Neural progenitor cell (in vitro differentiated cells): ENCODE results near the gene GNB4. TPM values are rescaled to one million over a fixed set of nuclear protein-coding genes. Genes with fewer than 3 reads are reported as not detected.

Experiments
- DNase-seq: peaks from one replicate; pipeline ENCODE4 v3.0.0-alpha.2; 2016; ENCODE audit warnings: low spot score
- H2AFZ ChIP-seq: fragments of 200-600 bp; sonication (generic); replicated peaks from 2 replicates; pipeline ENCODE4 v1.6.1; 2016; ENCODE audit warnings: antibody characterized with exemption
- H3F3A ChIP-seq: fragments of 200-600 bp; sonication (generic); 2 replicates; pipeline ENCODE4 v1.6.1; 2016; ENCODE audit warnings: antibody characterized with exemption, low read depth
- H3K27ac ChIP-seq: fragments of 200-600 bp; sonication (generic); 2 replicates; pipeline ENCODE4 v1.5.1; 2016; ENCODE audit warnings: mild to moderate bottlenecking
- H3K27me3 ChIP-seq: fragments of 200-600 bp; sonication (generic); 2 replicates; pipeline ENCODE4 v1.6.1; 2016; ENCODE audit warnings: mild to moderate bottlenecking, moderate library complexity
- H3K36me3 ChIP-seq: fragments of 200-600 bp; sonication (generic); 2 replicates; pipeline ENCODE4 v1.5.1; 2016
- H3K4me1 ChIP-seq: fragments of 200-600 bp; sonication (generic); 2 replicates; pipeline ENCODE4 v1.6.1; 2016; ENCODE audit warnings: mixed run types
- H3K4me2 ChIP-seq: fragments of 200-600 bp; sonication (generic); 2 replicates; pipeline ENCODE4 v1.6.1; 2016
- H3K4me3 ChIP-seq: fragments of 200-600 bp; sonication (generic); 2 replicates; pipeline ENCODE4 v1.5.1; 2016
- H3K79me2 ChIP-seq: fragments of 200-600 bp; sonication (generic); 2 replicates; pipeline ENCODE4 v1.6.1; 2016; ENCODE audit warnings: low read depth
- H3K9ac ChIP-seq: fragments of 200-600 bp; sonication (generic); 2 replicates; pipeline ENCODE4 v1.6.1; 2016
- H3K9me3 ChIP-seq: fragments of 200-600 bp; sonication (generic); 2 replicates; pipeline ENCODE4 v1.5.1; 2016; ENCODE audit warnings: low read depth
- H4K20me1 ChIP-seq: fragments of 200-600 bp; sonication (generic); 2 replicates; pipeline ENCODE4 v1.6.1; 2016; ENCODE audit warnings: low read depth
- H3K27ac Mint-ChIP-seq: 3 replicates; pipeline ENCODE4 v1.8.0; 2021; ENCODE audit warnings: mixed read lengths
- H3K27me3 Mint-ChIP-seq: 2 replicates; pipeline ENCODE4 v1.8.0; 2022; ENCODE audit warnings: low read depth, mild to moderate bottlenecking, inconsistent platforms, moderate library complexity, mixed read lengths; ENCODE audit not compliant: insufficient read depth
- H3K36me3 Mint-ChIP-seq: 3 replicates; pipeline ENCODE4 v1.8.0; 2021; ENCODE audit warnings: mixed read lengths
- H3K4me1 Mint-ChIP-seq: 3 replicates; pipeline ENCODE4 v1.8.0; 2021; ENCODE audit warnings: mixed read lengths
- H3K4me3 Mint-ChIP-seq: 3 replicates; pipeline ENCODE4 v1.8.0; 2021; ENCODE audit warnings: mild to moderate bottlenecking, moderate library complexity, mixed read lengths
- H3K9me3 Mint-ChIP-seq: 3 replicates; pipeline ENCODE4 v1.8.0; 2020; ENCODE audit warnings: mixed read lengths
- EZH2 ChIP-seq: fragments of 200-600 bp; sonication (generic); IDR thresholded peaks from 2 replicates; pipeline ENCODE4 v1.6.1; 2017; ENCODE audit warnings: antibody characterized with exemption, mild to moderate bottlenecking, moderate library complexity
- EZH2phosphoT487 ChIP-seq: fragments of 200-600 bp; sonication (generic); IDR thresholded peaks from 2 replicates; pipeline ENCODE4 v1.6.1; 2017; ENCODE audit warnings: antibody characterized with exemption
- total RNA-seq: library from RNA; depleted of rRNA; stranded (reverse); fragments of >200 nt; gene quantifications from 2 replicates; pipeline ENCODE4 v1.2.3, GENCODE V29; 2015; ENCODE audit warnings: low replicate concordance
- TF ChIP-seq, protein P1 (sequence below): fragments of 200-600 bp; sonication (generic); IDR thresholded peaks from 2 replicates; pipeline ENCODE4 v1.5.1; 2017; ENCODE audit warnings: antibody characterized with exemption, mild to moderate bottlenecking

Gene GNB4
- total RNA-seq, 1 donor from 2014 or later: 74.6 TPM

DNA sequence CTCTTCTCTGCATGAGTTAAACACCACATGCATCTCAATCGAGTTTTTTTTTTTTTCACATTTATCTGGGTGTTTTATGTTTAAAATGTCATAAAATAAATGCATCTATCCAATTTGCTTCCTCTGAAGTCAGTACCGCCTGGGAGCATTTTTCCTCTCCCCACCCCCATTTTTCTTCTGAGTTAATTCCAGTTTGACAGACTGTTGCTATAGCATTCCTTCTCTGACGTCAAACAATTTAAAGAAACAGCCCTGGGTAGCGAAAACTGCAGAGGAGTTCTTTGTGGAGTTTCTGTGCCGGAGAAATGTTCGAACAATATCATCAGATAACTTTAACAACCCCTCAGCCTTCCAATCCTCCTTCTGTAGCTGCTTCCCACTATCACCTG is 900 bp upstream of the GNB4 start:
- Histone ChIP-seq H3F3A (peaks cover 44% of the 10 kb centered on the region), H3K27ac (no peak overlapping the region), H3K79me2 (peaks cover 37% of the 10 kb centered on the region), H4K20me1 (peaks cover 4% of the 10 kb centered on the region), H3K4me3 (peak overlapping the region; percentile 92), H3K27me3 (no peaks in the 10 kb centered on the region), H2AFZ (no peak overlapping the region), H3K4me1 (peaks cover 36% of the 10 kb centered on the region), H3K36me3 (no peaks in the 10 kb centered on the region), H3K4me2 (peak overlapping the region; percentile 82), H3K9me3 (no peaks in the 10 kb centered on the region), H3K9ac (no peak overlapping the region)
- peak overlapping the region; percentile 93 for H3K4me3 Mint-ChIP-seq
- H3K27me3 Mint-ChIP-seq: peaks cover 11% of the 10 kb centered on the region
- no peak for DNase-seq
- H3K27ac Mint-ChIP-seq: peak overlapping the region; percentile 2
- H3K9me3 Mint-ChIP-seq: no peaks in the 10 kb centered on the region
- H3K36me3 Mint-ChIP-seq: peaks cover 3% of the 10 kb centered on the region
- TF ChIP-seq EZH2: no peak
- TF ChIP-seq EZH2phosphoT487: no peak
- TF ChIP-seq, protein P1, sequence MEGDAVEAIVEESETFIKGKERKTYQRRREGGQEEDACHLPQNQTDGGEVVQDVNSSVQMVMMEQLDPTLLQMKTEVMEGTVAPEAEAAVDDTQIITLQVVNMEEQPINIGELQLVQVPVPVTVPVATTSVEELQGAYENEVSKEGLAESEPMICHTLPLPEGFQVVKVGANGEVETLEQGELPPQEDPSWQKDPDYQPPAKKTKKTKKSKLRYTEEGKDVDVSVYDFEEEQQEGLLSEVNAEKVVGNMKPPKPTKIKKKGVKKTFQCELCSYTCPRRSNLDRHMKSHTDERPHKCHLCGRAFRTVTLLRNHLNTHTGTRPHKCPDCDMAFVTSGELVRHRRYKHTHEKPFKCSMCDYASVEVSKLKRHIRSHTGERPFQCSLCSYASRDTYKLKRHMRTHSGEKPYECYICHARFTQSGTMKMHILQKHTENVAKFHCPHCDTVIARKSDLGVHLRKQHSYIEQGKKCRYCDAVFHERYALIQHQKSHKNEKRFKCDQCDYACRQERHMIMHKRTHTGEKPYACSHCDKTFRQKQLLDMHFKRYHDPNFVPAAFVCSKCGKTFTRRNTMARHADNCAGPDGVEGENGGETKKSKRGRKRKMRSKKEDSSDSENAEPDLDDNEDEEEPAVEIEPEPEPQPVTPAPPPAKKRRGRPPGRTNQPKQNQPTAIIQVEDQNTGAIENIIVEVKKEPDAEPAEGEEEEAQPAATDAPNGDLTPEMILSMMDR: no peak
- H3K4me1 Mint-ChIP-seq: peaks cover 46% of the 10 kb centered on the region

DNA sequence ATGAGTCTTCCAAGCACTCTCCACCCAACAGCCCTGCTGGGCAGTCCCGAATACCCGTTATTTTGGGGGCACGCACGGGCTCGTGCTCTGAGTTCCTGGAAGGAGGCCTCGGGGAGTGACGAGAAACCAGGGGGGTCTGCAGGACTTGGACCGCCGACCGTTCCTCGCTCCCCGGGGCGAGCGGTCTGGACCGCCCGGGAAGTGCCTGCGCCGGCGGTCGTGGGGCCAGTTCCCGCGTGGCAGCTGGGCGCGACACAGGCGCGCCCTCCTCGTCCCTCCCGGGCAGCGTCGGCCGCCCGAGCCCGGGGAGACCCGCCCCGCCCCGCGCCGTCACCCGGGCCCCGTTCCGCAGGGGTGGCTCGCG is 387 bp downstream of the GNB4 start:
- Mint-ChIP-seq H3K4me3 (peak overlapping the region; percentile 96), H3K4me1 (peaks cover 46% of the 10 kb centered on the region), H3K9me3 (no peaks in the 10 kb centered on the region), H3K36me3 (peaks cover 3% of the 10 kb centered on the region), H3K27me3 (peaks cover 11% of the 10 kb centered on the region), H3K27ac (peak overlapping the region; percentile 83)
- Histone ChIP-seq H3K27me3 (no peaks in the 10 kb centered on the region), H3K27ac (peak overlapping the region; percentile 17), H3K4me3 (peak overlapping the region; percentile 92), H3K9ac (no peak overlapping the region), H2AFZ (peak overlapping the region; percentile 91), H3K4me1 (peaks cover 39% of the 10 kb centered on the region), H4K20me1 (peaks cover 9% of the 10 kb centered on the region), H3K9me3 (no peaks in the 10 kb centered on the region), H3K79me2 (peaks cover 50% of the 10 kb centered on the region), H3F3A (peaks cover 44% of the 10 kb centered on the region), H3K4me2 (peak overlapping the region; percentile 82), H3K36me3 (no peaks in the 10 kb centered on the region)
- peak; percentile 45 for DNase-seq
- TF ChIP-seq EZH2 (no peak), EZH2phosphoT487 (no peak)
- TF ChIP-seq, protein P1: no peak

- Histone ChIP-seq H3K4me2 (peak overlapping the region; percentile 82), H2AFZ (peak overlapping the region; percentile 51), H3K27me3 (no peaks in the 10 kb centered on the region), H3K9me3 (no peaks in the 10 kb centered on the region), H4K20me1 (peaks cover 12% of the 10 kb centered on the region), H3K9ac (peak overlapping the region; percentile 9), H3F3A (peaks cover 44% of the 10 kb centered on the region), H3K36me3 (no peaks in the 10 kb centered on the region), H3K4me3 (peak overlapping the region; percentile 92), H3K27ac (no peak overlapping the region), H3K4me1 (peaks cover 39% of the 10 kb centered on the region), H3K79me2 (peaks cover 56% of the 10 kb centered on the region)
- DNase-seq: peak; percentile 22
- Mint-ChIP-seq H3K27me3 (peaks cover 7% of the 10 kb centered on the region), H3K27ac (peak overlapping the region; percentile 83), H3K9me3 (no peaks in the 10 kb centered on the region), H3K4me3 (peak overlapping the region; percentile 96), H3K4me1 (peaks cover 46% of the 10 kb centered on the region), H3K36me3 (peaks cover 3% of the 10 kb centered on the region)
- TF ChIP-seq EZH2: no peak
- TF ChIP-seq, protein P1: no peak
- no peak for TF ChIP-seq EZH2phosphoT487
Observed at GRCh38 chr3:179450261-179450701, 989 bp downstream of the GNB4 start.
